GM19023 (cell line): ENCODE results near the gene SUMO2.
"Not testable (repeated sequence)": the region's sequence is repeated elsewhere in the genome, so short reads cannot be mapped to it uniquely, and the experiment has no call there.

Experiments used
- ATAC-seq: cut with Tn5 transposase; IDR thresholded peaks from one replicate; pipeline ENCODE4 v1.9.1; 2021; ENCODE audit warnings: mild to moderate bottlenecking, moderate library complexity; ENCODE audit not compliant: unreplicated experiment

SUMO2 gene

GRCh38 chr17:75182319-75182568, 515 bp downstream of the SUMO2 start:
- peak; percentile 11 for ATAC-seq

- ATAC-seq = no peak
Observed at GRCh38 chr17:75181608-75182318, 996 bp downstream of the SUMO2 start.

GRCh38 chr17:75181110-75181509, 1.6 kb downstream of the SUMO2 start:
- no peak for ATAC-seq

GRCh38 chr17:75178453-75178852, 4.3 kb downstream of the SUMO2 start:
- ATAC-seq = no peak

- no peak for ATAC-seq
Observed at GRCh38 chr17:75176625-75177024, 6.1 kb downstream of the SUMO2 start.

GRCh38 chr17:75174996-75175395, 7.8 kb downstream of the SUMO2 start:
- ATAC-seq = no peak

GRCh38 chr17:75173526-75173925, 9.2 kb downstream of the SUMO2 start:
- ATAC-seq = no peak

GRCh38 chr17:75168998-75169397, 13.8 kb downstream of the SUMO2 start:
- ATAC-seq = no peak

- not testable (repeated sequence) for ATAC-seq
Observed at GRCh38 chr17:75164606-75165005, 18.2 kb downstream of the SUMO2 start.

- no peak for ATAC-seq
Observed at GRCh38 chr17:75163074-75163473, 19.7 kb downstream of the SUMO2 start.

- ATAC-seq = no peak
Observed at GRCh38 chr17:75160211-75160610, 22.5 kb downstream of the SUMO2 start.

GRCh38 chr17:75159196-75160031, 23.3 kb downstream of the SUMO2 start:
- ATAC-seq = no peak

GRCh38 chr17:75158480-75158879, 24.3 kb downstream of the SUMO2 start:
- not testable (repeated sequence) for ATAC-seq

GRCh38 chr17:75155191-75155601, 27.6 kb downstream of the SUMO2 start:
- ATAC-seq = no peak

GRCh38 chr17:75154195-75155106, 28.3 kb downstream of the SUMO2 start, which contains the start of gene JPT1:
JPT1 (minus strand) TSS chr17:75154512; CDS start chr17:75154397, 115 bp downstream.
- peak; percentile 95 for ATAC-seq

GRCh38 chr17:75153780-75154194, 29.0 kb downstream of the SUMO2 start:
- no peak for ATAC-seq

- no peak for ATAC-seq
Observed at GRCh38 chr17:75152922-75153779, 29.6 kb downstream of the SUMO2 start.

GRCh38 chr17:75152523-75152921, 30.2 kb downstream of the SUMO2 start:
- ATAC-seq = no peak

- no peak for ATAC-seq
Observed at GRCh38 chr17:75151930-75152329, 30.8 kb downstream of the SUMO2 start.

GRCh38 chr17:75147878-75148546, 34.7 kb downstream of the SUMO2 start:
- no peak for ATAC-seq
